ENCODE measurements around the gene CCNB2. TPM values are rescaled to one million over a fixed set of nuclear protein-coding genes. Genes with fewer than 3 reads are reported as not detected.

CCNB2 gene
- polyA plus RNA-seq, 4 donors = 34.0 to 48.9 (median 42.9) TPM

DNA sequence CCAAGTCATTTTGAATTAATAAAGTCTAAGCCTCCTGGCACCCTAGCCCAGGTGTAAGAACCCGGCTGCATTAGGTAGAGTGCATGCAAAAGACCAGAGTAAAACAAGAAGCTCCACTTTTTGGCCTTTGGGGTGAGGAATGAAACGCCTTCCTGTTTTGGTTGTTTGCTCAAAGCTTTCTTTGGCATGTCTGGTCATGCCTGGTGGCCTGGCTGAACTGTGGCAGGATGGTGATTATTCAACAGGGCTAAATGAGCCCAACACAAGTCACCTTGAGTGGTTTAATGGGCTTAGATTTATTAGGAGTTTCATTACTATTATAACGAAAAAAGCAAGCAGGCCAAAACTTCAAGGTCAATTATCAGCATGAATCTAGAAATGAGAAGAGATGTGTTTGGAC is 60.8 kb downstream of the CCNB2 start:
- DNase-seq (ENCODE audit: low read depth in 4 of 4, low spot score in 3 of 4) = peak in 1 of 4 donors; percentile 32

GRCh38 chr15:59166166-59166565 is 61.2 kb downstream of the CCNB2 start:
- no peak for DNase-seq (ENCODE audit: low read depth in 4 of 4, low spot score in 3 of 4)

DNA sequence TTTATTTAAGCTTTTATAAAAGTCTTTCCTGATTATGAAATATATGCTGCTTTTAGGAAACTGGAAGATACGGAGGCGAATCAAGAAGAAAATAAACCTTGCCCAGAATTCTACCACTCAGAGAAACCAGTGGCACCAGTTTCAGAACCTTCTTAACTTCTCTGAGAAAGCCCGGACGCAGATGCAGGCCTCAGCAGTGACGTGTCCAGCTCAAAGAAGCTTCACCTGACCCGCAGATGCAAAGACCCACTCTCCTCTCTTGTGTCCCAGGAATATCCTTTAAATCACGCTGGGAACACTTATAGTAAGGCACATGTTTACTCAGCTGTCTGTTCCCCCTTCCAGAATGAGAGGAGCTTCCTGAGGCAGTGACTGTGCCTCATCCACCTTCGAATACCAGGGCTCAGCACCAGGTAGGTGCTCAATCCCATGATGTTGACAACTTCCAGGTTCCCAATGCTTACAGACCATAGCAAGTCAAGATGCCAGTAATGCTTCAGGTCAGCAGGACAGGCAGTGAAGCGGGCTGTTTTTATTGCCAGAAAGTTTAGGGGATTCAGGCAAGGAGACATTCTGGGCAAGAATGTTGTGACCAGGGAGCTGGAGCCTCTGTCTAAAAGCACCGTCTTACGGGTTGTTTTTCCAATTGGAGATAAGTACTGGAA is 61.8 kb downstream of the CCNB2 start:
- no peak for DNase-seq (ENCODE audit: low read depth in 4 of 4, low spot score in 3 of 4)

GRCh38 chr15:59168536-59168935 is 63.6 kb downstream of the CCNB2 start:
- no peak for DNase-seq (ENCODE audit: low read depth in 4 of 4, low spot score in 3 of 4)

DNA sequence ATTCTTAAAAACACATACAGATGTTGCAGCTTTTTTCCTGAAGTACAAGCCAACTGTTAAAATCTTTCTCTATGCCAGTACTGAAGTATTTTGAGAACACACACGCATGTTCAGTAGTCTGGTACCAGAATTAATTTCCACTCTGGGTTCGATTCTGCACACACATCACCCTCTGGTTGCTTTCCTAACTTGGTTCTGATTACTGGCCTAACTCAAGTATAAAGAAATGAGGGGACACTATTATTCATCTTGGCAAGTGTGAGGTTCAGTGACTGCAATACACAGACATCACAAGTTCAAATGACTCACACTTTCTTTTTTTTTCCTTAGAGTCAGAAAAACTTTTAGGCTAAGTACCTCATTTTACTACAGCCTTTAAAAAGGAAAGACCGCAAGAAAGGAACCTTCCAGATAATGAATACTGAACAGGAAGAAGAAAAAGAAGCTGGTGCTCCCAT is 64.3 kb downstream of the CCNB2 start:
- no peak for DNase-seq (ENCODE audit: low read depth in 4 of 4, low spot score in 3 of 4)

DNA sequence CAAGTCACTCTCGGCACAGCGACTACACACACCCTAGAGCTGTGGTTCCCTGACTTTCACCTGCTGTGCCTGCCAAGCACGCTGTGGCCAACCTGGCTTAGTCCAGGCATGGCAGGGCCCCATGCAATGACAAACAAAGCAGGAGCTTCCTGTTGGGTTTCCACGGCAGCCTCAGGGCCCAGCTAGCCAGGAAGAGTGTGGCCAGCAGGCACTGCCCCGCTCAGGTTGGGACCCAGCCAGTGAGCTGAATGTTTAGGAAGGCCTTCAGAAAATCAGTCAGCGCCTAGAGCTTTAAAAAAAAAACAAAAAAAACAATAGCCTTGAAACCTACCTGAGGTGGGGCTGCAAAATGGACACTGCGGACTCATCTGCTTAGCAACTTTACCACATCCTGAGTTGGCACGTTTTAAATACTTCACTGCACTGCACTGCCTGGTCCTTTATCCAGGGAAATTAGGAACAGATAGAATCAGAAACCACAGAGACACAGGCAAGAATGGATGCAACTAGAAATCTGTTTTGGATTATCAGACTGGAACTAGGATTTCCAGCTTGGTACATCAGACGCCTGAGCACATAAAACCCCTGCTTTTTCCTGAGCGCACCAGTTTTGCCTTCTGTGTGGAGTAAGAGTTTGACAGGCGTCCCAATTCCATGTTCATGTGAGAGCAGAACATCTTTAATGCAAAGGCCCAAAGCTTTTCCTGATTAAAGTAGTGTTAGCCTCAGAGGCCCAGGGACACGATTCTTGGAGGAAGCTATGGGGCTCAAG is 65.5 kb downstream of the CCNB2 start:
- no peak for DNase-seq (ENCODE audit: low read depth in 4 of 4, low spot score in 3 of 4)

DNA sequence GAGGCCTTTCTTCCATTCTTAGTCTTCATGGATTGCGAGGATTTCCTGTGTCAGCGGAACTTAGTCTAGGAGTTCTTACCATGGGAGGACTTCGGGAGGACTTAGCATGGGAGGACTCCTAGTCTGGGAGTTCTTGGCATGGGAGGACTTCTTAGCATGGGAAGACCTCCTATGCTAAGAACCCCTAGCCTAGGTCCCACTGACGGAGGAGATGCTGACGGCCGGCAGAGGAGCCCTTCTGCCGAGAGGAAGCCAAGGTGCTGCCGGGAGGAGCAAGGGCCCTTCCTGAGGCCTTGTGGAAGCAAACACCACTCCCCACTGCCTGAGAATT is 66.1 kb downstream of the CCNB2 start:
- DNase-seq (ENCODE audit: low read depth in 4 of 4, low spot score in 3 of 4) = no peak

DNA sequence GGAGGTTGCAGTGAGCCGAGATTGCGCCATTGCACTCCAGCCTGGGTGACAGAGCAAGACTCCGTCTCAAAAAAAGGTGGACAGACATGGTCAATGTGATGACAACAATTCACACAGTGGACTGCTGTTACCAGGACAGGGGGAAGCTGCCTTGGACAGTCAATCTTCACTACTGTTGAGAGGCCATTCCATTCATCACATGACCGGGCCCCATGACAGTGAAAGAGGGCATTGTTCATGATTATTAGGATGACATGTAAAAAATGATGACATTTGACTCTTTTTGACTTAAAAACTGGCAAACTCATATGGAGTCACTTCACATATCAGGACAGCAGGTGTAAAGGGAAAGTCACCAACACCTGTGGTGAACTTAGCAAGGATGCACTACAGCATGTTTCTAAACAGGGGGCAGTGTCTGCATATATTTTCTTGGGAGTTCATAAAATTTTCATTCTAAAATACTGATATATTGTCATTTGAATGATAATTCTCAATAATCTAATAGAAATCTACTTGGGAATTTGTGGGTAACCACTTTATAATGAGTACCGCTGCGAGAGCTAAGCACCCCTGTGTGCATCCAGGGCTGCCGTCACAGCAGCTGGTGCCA is 67.4 kb downstream of the CCNB2 start:
- DNase-seq (ENCODE audit: low read depth in 4 of 4, low spot score in 3 of 4) = no peak

DNA sequence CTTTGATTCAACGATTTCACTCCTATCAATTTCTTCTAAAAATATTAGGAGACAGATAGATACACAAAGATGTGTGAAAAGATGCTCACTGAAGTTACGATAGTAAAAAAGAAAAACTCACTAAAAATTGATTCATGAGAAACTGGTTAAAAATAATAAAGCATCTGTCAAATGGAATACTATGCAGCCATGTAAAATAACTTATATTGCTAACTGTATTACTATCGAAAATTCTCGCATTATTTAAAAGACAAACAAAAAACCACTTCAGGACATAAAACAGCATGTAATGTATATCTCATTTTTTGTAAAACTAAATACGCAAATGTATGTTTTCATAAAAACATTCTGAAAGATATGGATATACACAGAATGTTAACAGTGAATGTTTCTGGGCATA is 68.2 kb downstream of the CCNB2 start:
- DNase-seq (ENCODE audit: low read depth in 4 of 4, low spot score in 3 of 4) = no peak

- DNase-seq (ENCODE audit: low read depth in 4 of 4, low spot score in 3 of 4) = no peak
These were observed 69.3 kb downstream of the CCNB2 start for GRCh38 chr15:59174151-59174834.

Other genes with a start within 250 kb of the CCNB2 start
- gene SLTM, start 171.5 kb upstream of the CCNB2 start, polyA plus RNA-seq (ENCODE audit: insufficient read length in 4 of 4) = 100 to 1,000 TPM in 3 of 4 donors, 10 to 100 TPM in 1; 89.9 to 147 (median 136) TPM
- 10 to 100 TPM; 33.9 to 47.6 (median 43.7) TPM for gene RNF111, start 117.5 kb upstream of the CCNB2 start, polyA plus RNA-seq (ENCODE audit: insufficient read length in 4 of 4)
- gene LDHAL6B, start 101.7 kb downstream of the CCNB2 start, polyA plus RNA-seq (ENCODE audit: insufficient read length in 4 of 4) = under 1 TPM in 2 of 4 donors, not detected in 2; 0.14 to 0.32 TPM

All from left renal pelvis (tissue), 4 donors.